ENCODE measurements around the gene OIT3. TPM values are rescaled to one million over a fixed set of nuclear protein-coding genes. Genes with fewer than 3 reads are reported as not detected.

OIT3 gene
- total RNA-seq, 1 experiment from 2014 or later: not detected

GRCh38 chr10:72855790-72856189, 37.7 kb upstream of the OIT3 start:
- Histone ChIP-seq H3K27me3 (replicated peaks; ENCODE audit: insufficient read depth, low read depth, low read length, poor library complexity) (no peaks in the 10 kb centered on the region), H3K9me3 (ENCODE audit: low read depth, low read length, poor library complexity, severe bottlenecking) (no peaks in the 10 kb centered on the region), H3K4me1 (ENCODE audit: insufficient read depth, low read length, poor library complexity, severe bottlenecking) (no peaks in the 10 kb centered on the region), H3K27ac (ENCODE audit: low read depth, low read length, poor library complexity, severe bottlenecking) (no peak overlapping the region), H3K36me3 (ENCODE audit: insufficient read depth, low read length, poor library complexity, severe bottlenecking) (no peaks in the 10 kb centered on the region), H3K4me3 (ENCODE audit: low read depth, low read length, poor library complexity, severe bottlenecking) (no peak overlapping the region)
- TF ChIP-seq EZH2 (IDR thresholded peaks at IDR 0.05; ENCODE audit: borderline replicate concordance, low read depth, low read length, poor library complexity, severe bottlenecking) (no peak), CTCF (conservative IDR thresholded peaks at IDR 0.05; ENCODE audit: low read depth, low read length) (no peak)
- no peak for DNase-seq (ENCODE audit: low spot score)
- ChIA-PET POLR2A (ENCODE audit: low non-redundant PET) (no interaction called here), CTCF (no interaction called here)
- intact Hi-C loops (cut with micrococcal nuclease; ENCODE audit: unreplicated experiment): no loop called here
- no TSS peak for BruUV-seq (replicated peaks)

GRCh38 chr10:72858067-72858466, 35.5 kb upstream of the OIT3 start:
- H3K27ac ChIP-seq (ENCODE audit: low read depth, low read length, poor library complexity, severe bottlenecking): no peak overlapping the region
- intact Hi-C loops (cut with micrococcal nuclease; ENCODE audit: unreplicated experiment): no loop called here
- DNase-seq (ENCODE audit: low spot score): no peak
- BruUV-seq (replicated peaks): no TSS peak
- no peaks in the 10 kb centered on the region for H3K9me3 ChIP-seq (ENCODE audit: low read depth, low read length, poor library complexity, severe bottlenecking)
- TF ChIP-seq CTCF (conservative IDR thresholded peaks at IDR 0.05; ENCODE audit: low read depth, low read length) (no peak), EZH2 (IDR thresholded peaks at IDR 0.05; ENCODE audit: borderline replicate concordance, low read depth, low read length, poor library complexity, severe bottlenecking) (no peak)
- POLR2A ChIA-PET (ENCODE audit: low non-redundant PET): no interaction called here
- no peaks in the 10 kb centered on the region for H3K4me1 ChIP-seq (ENCODE audit: insufficient read depth, low read length, poor library complexity, severe bottlenecking)
- CTCF ChIA-PET: no interaction called here
- no peaks in the 10 kb centered on the region for H3K36me3 ChIP-seq (ENCODE audit: insufficient read depth, low read length, poor library complexity, severe bottlenecking)
- H3K27me3 ChIP-seq (replicated peaks; ENCODE audit: insufficient read depth, low read depth, low read length, poor library complexity): no peaks in the 10 kb centered on the region
- no peak overlapping the region for H3K4me3 ChIP-seq (ENCODE audit: low read depth, low read length, poor library complexity, severe bottlenecking)

GRCh38 chr10:72862957-72863356, 30.6 kb upstream of the OIT3 start:
- H3K36me3 ChIP-seq (ENCODE audit: insufficient read depth, low read length, poor library complexity, severe bottlenecking): no peaks in the 10 kb centered on the region
- BruUV-seq (replicated peaks): no TSS peak
- DNase-seq (ENCODE audit: low spot score): no peak
- intact Hi-C loops (cut with micrococcal nuclease; ENCODE audit: unreplicated experiment): no loop called here
- no peaks in the 10 kb centered on the region for H3K4me1 ChIP-seq (ENCODE audit: insufficient read depth, low read length, poor library complexity, severe bottlenecking)
- no peak overlapping the region for H3K4me3 ChIP-seq (ENCODE audit: low read depth, low read length, poor library complexity, severe bottlenecking)
- no peaks in the 10 kb centered on the region for H3K27me3 ChIP-seq (replicated peaks; ENCODE audit: insufficient read depth, low read depth, low read length, poor library complexity)
- ChIA-PET CTCF (no interaction called here), POLR2A (ENCODE audit: low non-redundant PET) (no interaction called here)
- H3K27ac ChIP-seq (ENCODE audit: low read depth, low read length, poor library complexity, severe bottlenecking): no peak overlapping the region
- TF ChIP-seq EZH2 (IDR thresholded peaks at IDR 0.05; ENCODE audit: borderline replicate concordance, low read depth, low read length, poor library complexity, severe bottlenecking) (no peak), CTCF (conservative IDR thresholded peaks at IDR 0.05; ENCODE audit: low read depth, low read length) (no peak)
- no peaks in the 10 kb centered on the region for H3K9me3 ChIP-seq (ENCODE audit: low read depth, low read length, poor library complexity, severe bottlenecking)
